ENCODE measurements around the gene ACO2.
"Not testable (repeated sequence)": the region's sequence is repeated elsewhere in the genome, so short reads cannot be mapped to it uniquely, and the experiment has no call there.

ACO2 gene

DNA sequence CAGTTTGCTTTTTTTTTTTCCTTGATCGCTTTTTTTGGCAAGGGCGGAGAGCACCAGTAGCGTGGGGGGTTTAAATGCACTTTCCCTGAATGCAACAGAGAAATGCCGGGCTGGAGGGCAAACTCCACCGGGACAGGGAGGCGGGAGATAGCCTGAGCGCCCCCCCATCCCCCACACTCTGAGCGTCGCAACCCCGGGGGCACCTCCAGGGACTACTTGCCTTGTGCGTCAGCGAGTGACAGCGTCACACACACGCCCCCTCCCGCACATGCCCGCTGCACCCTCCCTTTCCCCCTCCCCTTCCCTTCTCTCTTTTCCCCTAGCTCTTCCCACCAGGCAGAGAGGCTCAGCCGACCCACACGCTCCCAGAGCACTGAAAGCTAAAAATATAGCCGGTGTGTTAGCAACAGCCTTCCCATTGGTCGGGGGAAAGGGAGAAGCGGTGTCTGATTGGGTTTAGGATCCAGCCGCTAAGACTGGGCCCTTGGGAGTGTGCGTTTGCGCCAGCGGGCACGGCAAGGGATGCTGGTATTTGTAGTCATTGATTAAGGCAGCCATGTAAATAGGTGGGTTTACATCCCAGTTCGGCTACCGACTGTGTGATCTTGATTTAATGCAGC lies 20.6 kb upstream of the ACO2 start:
- DNase-seq (ENCODE audit: low read depth) = peak; percentile 84

- DNase-seq (ENCODE audit: low read depth) = no peak
These were observed 10.7 kb upstream of the ACO2 start for GRCh38 chr22:41458161-41458728.

DNA sequence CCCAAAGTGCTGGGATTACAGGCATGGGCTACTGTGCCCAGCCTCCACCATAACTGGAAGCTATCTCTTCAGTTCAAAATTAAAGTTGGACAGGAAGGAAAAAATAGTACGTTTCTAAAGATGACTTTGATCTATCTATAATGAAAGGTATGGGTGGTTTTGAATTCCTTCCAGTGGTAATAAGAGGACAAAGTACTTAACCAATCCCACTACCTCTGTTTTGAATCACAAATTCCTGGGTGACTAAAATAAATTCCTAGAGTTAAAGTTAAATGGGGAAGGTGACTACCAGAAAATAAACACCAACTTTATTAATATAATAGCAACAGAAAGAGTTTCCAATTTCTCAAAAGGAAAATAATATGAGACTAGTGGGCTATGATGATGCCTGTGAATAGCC lies 9.5 kb upstream of the ACO2 start:
- DNase-seq (ENCODE audit: low read depth) = no peak

DNA sequence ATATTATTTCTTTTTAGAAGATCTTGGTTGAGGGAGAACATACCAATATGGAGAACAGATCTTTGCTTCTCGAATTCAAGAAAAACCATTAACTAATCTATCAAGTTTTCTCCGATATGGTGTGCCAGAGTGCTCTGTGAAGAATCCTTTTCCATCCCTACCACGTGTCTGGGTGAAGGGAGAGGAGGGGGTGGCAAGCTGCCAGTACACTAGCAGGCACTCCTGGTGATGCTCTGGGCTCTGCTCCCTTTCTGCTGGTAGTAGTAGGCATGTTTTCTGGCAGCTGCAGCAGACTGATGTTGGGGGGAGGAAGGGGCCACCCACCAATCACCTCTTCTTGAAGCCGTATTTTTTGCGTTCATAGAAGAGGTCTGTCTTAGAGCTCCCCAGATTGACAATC lies 8.8 kb upstream of the ACO2 start:
- not testable (repeated sequence) for DNase-seq (ENCODE audit: low read depth)

DNA sequence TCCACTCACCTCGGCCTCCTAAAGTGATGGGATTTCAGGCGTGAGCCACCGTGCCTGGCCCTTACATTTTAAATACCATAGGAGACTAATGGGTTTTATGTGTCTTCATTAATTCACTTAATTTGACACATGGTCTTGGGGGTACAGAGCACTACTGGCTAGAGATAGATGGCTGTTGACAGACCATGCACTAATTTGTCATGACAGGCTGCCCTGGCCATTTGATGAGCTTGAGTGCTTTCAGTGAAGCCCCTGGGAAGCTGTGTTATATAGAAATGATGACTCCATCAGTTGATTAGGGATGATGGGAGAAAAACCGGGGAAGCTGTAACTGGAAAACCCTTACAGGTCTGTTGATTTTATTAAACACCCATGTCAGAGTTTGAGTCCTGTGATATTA lies 7.0 kb upstream of the ACO2 start:
- no peak for DNase-seq (ENCODE audit: low read depth)

GRCh38 chr22:41469218-41469851 lies 418 bp downstream of the ACO2 start:
- no peak for DNase-seq (ENCODE audit: low read depth)

- DNase-seq (ENCODE audit: low read depth) = no peak
These were observed 2.0 kb downstream of the ACO2 start for GRCh38 chr22:41470886-41471285.

GRCh38 chr22:41471568-41471967 lies 2.7 kb downstream of the ACO2 start:
- DNase-seq (ENCODE audit: low read depth) = no peak

DNA sequence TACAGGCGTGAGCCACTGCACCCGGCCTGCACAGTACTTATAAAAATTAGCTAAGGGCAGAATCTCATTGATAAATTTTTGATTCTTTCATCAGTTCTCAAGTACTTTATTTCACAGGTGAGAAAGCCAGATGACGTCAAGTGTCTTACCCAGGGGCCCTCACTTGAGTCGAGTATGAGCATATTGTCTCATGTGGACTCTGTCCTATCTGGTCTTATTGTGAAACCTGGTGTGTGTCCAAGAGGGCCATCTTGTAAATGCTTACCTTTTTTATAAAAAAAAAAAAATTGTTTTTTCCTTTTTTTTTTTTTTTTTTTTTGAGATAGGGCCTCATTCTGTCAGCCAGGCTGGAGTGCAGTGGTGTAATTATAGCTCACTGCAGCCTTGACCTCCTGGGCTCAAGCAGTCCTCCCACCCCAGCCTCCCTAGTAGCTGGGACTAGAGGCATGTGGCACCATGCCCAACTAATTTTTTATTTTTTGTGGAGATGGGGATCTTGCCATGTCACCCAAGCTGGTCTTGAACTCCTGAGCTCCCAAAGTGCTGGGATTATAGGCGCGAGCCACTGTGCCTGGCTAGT lies 6.0 kb downstream of the ACO2 start:
- no peak for DNase-seq (ENCODE audit: low read depth)

GRCh38 chr22:41478473-41478872 lies 9.6 kb downstream of the ACO2 start:
- DNase-seq (ENCODE audit: low read depth) = no peak

DNA sequence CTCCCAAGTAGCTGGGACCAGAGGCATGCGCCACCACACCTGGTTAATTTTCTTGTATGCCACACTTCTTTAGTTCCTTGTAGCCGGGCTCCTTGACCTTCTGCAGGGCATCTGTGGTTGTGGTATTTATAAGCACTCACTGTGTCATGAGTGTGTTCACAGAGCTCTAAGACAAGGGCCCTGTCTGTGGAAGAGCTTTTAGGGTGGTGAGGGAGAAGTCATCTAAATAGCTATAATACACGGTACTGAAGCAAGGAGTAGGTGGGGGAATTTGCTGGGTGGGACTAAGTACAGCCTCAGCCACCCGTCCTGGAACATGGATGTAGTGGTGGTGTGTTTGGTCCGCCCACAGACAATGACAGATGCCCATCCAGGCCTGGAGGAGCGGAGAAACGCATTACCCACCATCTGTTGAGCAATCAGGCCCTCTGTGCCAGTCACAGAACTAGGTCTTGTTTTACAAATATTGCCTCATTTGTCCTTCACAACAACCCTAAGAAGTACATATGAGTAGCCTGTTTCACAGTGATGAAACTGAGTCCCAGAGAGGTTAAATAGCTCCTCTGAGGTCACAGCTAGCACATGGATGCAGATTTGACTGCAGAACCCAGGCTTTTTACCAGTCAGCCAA lies 10.1 kb downstream of the ACO2 start:
- no peak for DNase-seq (ENCODE audit: low read depth)

- no peak for DNase-seq (ENCODE audit: low read depth)
These were observed 10.9 kb downstream of the ACO2 start for GRCh38 chr22:41479671-41480396.

DNA sequence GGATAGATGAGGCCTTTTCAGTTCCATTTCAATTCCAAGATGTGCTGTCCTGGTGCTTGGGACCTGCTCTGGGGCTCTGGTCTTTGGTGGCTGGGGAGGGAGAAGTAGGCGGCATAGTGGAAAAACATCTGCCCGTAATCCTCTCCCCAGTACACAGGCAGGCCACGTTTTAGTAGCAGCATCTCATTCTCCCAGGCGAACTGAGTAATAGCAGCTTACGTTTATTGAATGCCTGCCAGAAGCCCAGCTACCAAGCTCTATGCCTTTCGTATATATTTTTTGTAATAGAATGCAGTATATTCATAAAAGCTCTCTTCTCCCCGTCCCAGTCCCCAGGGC lies 11.4 kb downstream of the ACO2 start:
- DNase-seq (ENCODE audit: low read depth) = no peak

GRCh38 chr22:41481131-41481830 lies 12.4 kb downstream of the ACO2 start:
- DNase-seq (ENCODE audit: low read depth) = no peak

DNA sequence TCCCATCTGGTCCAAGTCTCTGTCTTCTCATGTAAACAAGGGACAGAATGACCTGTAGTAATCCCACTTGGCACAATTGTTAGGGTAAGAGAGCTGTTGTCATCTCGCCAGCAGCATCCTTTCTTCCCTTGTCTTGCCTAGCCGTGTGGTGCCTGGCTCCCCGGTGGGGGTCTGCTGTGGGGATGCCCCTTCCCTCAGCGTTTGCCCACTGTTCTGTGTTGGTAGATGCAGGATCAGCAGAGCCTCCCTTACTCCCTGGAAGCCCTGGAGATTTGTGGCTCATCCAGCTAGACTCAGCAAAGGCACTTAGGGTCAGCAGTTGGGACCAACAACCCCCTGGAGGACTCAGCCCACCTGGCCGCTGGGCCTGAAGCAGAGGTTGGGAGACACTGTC lies 13.0 kb downstream of the ACO2 start:
- no peak for DNase-seq (ENCODE audit: low read depth)

GRCh38 chr22:41482319-41482935 lies 13.5 kb downstream of the ACO2 start:
- no peak for DNase-seq (ENCODE audit: low read depth)

- DNase-seq (ENCODE audit: low read depth) = no peak
These were observed 16.1 kb downstream of the ACO2 start for GRCh38 chr22:41485033-41485432.

GRCh38 chr22:41487037-41487935 lies 18.4 kb downstream of the ACO2 start:
- no peak for DNase-seq (ENCODE audit: low read depth)

- no peak for DNase-seq (ENCODE audit: low read depth)
These were observed 19.2 kb downstream of the ACO2 start for GRCh38 chr22:41488076-41488475.
